GM12865 (cell line): Measurements from ENCODE around the gene SDK2.

Experiments used
- DNase-seq: peaks from one replicate; pipeline ENCODE4 v3.0.0; 2010; ENCODE audit warnings: low read depth
- H3K4me3 ChIP-seq: 2 replicates; pipeline ENCODE4 v1.5.1; 2011; ENCODE audit warnings: mild to moderate bottlenecking, low read depth, low read length, control low read depth
- TF ChIP-seq, protein P1 (sequence below): IDR thresholded peaks from 2 replicates; pipeline ENCODE4 v1.5.1; 2011; ENCODE audit warnings: low read length, control low read depth, low read depth, inconsistent platforms; ENCODE audit not compliant: insufficient read depth; ENCODE audit errors: missing control alignments

SDK2 gene

GRCh38 chr17:73641826-73642600, 2.2 kb downstream of the SDK2 start:
- TF ChIP-seq, protein P1, sequence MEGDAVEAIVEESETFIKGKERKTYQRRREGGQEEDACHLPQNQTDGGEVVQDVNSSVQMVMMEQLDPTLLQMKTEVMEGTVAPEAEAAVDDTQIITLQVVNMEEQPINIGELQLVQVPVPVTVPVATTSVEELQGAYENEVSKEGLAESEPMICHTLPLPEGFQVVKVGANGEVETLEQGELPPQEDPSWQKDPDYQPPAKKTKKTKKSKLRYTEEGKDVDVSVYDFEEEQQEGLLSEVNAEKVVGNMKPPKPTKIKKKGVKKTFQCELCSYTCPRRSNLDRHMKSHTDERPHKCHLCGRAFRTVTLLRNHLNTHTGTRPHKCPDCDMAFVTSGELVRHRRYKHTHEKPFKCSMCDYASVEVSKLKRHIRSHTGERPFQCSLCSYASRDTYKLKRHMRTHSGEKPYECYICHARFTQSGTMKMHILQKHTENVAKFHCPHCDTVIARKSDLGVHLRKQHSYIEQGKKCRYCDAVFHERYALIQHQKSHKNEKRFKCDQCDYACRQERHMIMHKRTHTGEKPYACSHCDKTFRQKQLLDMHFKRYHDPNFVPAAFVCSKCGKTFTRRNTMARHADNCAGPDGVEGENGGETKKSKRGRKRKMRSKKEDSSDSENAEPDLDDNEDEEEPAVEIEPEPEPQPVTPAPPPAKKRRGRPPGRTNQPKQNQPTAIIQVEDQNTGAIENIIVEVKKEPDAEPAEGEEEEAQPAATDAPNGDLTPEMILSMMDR = no peak
- no peak for DNase-seq

GRCh38 chr17:73640691-73641090, 3.6 kb downstream of the SDK2 start:
- no peak for DNase-seq
- TF ChIP-seq, protein P1 = no peak
- no peak overlapping the region for H3K4me3 ChIP-seq

More at GRCh38 chr17:73641826-73642600, 2.2 kb downstream of the SDK2 start:
- no peak overlapping the region for H3K4me3 ChIP-seq

GRCh38 chr17:73639932-73640331, 4.3 kb downstream of the SDK2 start:
- H3K4me3 ChIP-seq = no peak overlapping the region
- DNase-seq = no peak
- TF ChIP-seq, protein P1 = no peak

- TF ChIP-seq, protein P1 = no peak
- no peak overlapping the region for H3K4me3 ChIP-seq
- no peak for DNase-seq
Observed at GRCh38 chr17:73639322-73639721, 4.9 kb downstream of the SDK2 start.

DNA sequence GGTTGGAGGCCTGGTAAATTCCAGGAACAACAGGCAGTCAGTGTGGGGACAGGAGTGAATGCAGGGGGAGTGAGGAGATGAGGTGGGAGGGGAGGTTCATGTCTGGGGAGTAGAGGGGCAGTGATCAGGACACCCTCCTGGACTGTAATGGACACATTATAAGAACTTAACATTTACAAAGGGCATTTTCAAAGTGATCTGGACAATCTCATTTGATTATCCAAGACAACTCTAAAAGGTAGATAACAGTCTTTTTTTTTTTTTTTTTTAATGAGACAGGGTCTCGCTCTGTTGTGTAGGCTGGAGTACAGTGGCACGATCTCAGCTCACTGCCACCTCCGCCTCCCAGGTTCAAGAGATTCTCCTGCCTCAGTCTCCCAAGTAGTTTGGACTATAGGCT, 5.7 kb downstream of the SDK2 start:
- DNase-seq = no peak
- TF ChIP-seq, protein P1 = no peak
- no peak overlapping the region for H3K4me3 ChIP-seq

DNA sequence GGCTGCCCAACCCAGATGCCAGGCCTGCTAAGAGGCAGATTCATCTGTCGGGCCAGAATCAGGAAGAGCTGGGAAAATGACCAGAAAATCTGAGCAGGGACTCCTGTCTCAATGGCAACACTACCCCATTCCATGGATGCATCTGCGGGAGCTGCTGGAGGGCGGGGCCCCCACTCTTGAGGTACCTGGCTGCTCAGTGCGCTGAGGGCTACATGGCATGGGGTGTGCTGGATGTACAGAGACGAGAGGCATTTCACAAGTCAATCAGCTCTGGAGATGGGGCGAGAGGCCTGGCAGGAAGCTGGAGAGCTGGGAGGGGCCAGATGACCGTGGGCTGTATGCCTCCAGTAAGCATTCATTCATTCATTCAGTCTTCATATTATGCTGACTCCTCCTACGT, 6.4 kb downstream of the SDK2 start:
- TF ChIP-seq, protein P1 = no peak
- H3K4me3 ChIP-seq = no peak overlapping the region
- no peak for DNase-seq
